NCI-H1417 (cell line): Measurements from ENCODE around the gene SPDYE3.
"Not testable (repeated sequence)": the region's sequence is repeated elsewhere in the genome, so short reads cannot be mapped to it uniquely, and the experiment has no call there.

Experiments used
- DNase-seq, 3 experiments: peaks; one replicate each; lab custom pipeline; 2025; lab: John Stamatoyannopoulos, UW

Gene SPDYE3, protein sequence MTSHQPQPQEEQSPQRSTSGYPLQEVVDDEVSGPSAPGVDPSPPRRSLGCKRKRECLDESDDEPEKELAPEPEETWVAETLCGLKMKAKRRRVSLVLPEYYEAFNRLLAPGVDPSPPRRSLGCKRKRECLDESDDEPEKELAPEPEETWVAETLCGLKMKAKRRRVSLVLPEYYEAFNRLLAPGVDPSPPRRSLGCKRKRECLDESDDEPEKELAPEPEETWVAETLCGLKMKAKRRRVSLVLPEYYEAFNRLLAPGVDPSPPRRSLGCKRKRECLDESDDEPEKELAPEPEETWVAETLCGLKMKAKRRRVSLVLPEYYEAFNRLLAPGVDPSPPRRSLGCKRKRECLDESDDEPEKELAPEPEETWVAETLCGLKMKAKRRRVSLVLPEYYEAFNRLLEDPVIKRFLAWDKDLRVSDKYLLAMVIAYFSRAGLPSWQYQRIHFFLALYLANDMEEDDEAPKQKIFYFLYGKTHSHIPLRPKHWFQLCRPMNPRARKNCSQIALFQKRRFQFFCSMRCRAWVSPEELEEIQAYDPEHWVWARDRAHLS

DNA sequence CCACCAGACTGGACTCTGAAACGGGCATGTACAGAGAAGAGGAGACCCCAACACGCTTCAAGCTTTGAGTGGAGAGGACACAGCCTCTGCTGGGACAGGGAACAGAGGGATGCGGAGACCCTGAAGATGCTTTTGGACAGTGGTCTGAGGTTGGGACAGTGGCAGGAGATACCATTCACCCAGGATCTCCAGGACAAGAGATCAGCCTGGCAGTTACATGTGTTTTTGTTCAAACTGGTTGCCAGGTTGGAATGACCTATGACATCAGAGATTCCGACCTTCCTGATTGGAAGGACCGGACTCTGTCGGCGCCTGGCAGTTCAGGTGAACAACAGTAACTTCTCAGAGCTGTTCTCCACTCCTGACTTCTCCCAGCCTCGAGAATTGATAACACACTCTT, at the start of gene SPDYE3:
SPDYE3 (plus strand) TSS at position 301 of the 400 bp plus-strand sequence. CDS start 184 bp downstream, outside the sequence.
- DNase-seq, result not testable (repeated sequence)

DNA sequence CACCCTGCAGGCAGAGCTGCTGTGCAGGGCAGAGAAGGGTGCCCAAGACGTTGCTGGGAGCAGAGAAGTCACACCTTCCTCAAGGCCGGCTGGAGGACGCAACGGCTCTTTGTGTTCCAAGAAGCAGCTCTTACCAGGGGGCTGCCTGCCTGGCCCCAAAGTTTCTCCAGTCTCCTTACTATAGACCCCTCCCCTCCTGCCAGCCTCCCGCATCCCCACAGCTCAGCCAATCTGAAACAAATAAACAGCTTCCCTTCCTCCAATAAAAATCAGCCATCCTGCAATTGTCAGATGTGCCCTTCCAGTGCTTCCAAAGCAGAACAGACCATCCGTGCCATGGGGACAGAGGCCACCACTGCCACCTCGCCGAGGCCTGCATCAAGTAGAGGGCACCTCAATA, 47.5 kb upstream of the SPDYE3 start:
- DNase-seq, result not testable (repeated sequence)

GRCh38 chr7:100262896-100263295, 44.6 kb upstream of the SPDYE3 start:
- DNase-seq, result not testable (repeated sequence)

DNA sequence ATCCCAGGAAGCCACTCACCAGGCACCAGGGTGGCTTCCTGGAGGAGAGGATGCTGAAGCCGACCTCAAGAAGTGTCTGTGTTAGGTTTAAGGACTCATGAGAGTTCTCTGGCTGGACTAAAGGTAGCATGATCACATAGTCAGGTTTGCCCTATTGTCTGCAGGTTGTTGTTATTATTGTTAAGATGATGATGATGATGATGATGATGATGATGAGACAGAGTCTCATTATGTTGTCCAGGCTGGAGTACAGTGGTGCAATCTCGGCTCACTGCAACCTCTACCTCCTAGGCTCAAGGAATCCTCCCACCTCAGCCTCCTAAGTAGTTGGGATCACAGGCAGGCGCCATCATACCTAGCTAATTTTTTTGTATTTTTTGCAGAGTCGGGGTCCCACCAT, 43.3 kb upstream of the SPDYE3 start:
- not testable (repeated sequence) for DNase-seq

DNA sequence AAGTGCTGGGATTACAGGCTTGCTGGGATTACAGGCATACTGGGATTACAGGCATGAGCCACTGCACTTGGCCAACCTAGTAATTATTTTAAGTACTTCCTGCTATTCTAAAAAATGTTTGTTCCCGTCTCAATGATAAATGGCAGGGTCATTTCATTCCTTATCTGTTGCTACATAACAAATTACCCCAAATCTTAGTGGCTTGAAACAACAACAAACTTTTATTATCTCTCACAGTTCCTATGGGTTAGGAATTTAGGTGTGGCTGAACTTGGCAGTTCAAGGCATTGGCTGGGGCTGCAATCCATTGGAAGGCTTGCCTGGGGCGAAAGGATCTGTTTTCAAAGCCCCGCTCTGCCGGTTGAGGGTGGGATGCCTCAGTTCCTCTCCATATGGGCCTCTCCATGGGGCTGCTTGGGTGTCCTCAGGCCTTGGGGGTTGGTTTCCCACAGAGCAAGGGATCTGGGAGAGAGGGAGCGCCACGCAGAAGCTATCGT, 42.8 kb upstream of the SPDYE3 start:
- DNase-seq, result peak in 1 of 3 experiments; percentile 45

- DNase-seq, result not testable (repeated sequence)
Observed at GRCh38 chr7:100265851-100266250, 41.7 kb upstream of the SPDYE3 start.

DNA sequence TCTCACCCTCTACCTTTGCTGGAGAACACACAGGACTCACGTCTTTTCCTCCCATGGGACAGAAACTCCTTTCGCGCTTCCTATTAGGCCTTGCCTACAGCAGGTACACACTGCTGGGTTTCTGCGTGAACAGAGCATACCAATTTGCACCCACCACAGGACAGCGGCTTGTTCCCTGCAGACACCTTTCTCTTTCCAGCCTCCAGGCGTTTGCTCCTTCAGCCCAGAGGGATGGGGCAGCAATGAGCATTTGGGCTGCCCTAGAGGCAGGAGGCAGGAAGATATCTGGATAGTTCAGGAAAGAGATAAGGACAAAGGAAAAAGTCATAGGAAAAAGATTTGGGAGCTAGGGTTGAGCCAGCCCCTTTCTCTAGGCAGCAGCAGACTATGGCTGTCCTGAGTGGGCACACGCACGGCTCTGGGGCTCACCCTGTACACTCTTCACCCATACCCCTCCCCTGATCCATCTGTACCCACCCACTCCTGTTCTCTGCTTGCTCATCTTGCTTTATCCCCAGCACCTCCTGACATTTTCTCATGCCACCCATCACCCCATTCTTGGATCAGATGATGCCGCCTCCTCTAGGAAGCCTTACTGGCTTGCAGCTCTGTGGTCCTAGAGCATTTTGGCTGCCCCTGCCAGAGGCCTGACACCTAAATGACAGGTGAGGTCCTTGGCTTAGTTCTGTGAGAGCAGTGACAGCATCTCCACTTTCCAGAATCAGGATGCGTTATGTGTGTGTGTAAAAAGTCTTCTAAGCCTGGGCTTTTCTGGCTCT, 40.7 kb upstream of the SPDYE3 start:
- DNase-seq, result no peak

DNA sequence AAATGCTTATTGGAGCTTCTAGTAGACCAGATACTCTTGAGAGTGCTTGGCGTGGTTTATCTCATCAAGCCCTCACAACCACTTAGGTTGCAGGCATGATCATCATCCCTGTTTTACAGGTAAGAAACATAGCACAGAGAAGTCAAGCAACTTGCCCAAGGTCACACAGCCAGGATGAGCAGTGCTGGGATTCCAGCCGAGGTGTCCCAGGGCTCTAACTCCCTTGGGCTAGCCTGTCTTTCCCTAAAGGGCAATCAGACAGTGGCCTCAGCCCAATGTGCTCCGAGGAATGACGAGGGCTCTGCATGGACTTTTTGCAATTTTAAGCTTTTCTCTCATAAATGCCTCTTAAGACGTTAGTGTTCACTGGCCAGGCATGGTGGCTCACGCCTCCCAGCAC, 39.9 kb upstream of the SPDYE3 start:
- no peak for DNase-seq

DNA sequence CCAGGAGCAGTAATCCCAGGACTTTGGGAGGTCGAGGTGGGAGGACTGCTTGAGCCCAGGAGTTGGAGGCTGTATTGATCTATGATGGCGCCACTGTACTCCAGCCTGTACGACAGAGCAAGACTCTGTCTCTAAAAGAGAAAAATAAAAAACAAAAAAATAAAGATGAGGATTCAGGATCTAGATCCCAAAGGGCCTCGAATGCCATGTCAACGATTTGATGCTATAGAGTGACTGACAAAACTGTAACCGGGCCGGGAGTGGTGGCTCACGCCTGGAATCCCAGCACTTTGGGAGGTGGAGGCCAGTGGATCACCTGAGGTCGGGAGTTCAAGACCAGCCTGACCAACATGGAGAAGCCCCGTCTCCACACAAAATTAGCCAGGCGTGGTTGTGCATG, 38.6 kb upstream of the SPDYE3 start:
- not testable (repeated sequence) for DNase-seq

- DNase-seq, result peak in 1 of 3 experiments; percentile 38
Observed at GRCh38 chr7:100269306-100270045, 38.0 kb upstream of the SPDYE3 start.

GRCh38 chr7:100270046-100270918, 37.2 kb upstream of the SPDYE3 start:
- peak in 2 of 3 experiments; percentile 34 to 65 for DNase-seq

DNA sequence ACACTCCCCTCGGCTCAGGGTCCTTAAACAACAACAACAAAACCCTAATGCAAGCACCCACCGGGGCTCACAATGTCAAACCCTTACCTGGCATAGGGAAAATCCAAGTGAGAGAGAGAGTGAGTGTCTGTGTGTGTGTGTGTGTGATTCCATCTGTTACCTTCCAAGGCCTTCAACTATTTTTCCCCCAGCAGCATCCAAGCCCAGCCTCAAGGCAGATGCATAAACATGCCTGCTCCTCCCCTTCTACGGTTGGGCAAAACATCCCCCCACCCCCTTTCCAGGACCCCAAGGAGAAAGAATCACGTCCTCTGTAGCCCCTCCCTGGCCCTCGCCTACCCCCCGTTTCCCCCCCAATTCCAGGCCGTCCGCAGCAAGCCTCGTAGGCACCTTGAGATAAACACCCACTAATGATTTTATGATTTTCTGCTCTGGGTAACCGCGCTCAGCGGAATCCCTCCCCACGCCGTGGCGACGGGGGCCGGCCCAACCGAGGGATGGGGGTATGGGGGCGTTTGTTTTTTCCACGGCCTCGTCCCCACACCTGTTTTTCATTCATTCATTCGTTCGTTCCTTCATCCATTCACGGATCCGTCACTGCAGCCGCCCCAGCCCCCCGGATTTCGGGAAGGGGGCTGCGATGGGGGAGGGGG, 36.4 kb upstream of the SPDYE3 start:
- DNase-seq, result peak in 2 of 3 experiments; percentile 47 to 65

DNA sequence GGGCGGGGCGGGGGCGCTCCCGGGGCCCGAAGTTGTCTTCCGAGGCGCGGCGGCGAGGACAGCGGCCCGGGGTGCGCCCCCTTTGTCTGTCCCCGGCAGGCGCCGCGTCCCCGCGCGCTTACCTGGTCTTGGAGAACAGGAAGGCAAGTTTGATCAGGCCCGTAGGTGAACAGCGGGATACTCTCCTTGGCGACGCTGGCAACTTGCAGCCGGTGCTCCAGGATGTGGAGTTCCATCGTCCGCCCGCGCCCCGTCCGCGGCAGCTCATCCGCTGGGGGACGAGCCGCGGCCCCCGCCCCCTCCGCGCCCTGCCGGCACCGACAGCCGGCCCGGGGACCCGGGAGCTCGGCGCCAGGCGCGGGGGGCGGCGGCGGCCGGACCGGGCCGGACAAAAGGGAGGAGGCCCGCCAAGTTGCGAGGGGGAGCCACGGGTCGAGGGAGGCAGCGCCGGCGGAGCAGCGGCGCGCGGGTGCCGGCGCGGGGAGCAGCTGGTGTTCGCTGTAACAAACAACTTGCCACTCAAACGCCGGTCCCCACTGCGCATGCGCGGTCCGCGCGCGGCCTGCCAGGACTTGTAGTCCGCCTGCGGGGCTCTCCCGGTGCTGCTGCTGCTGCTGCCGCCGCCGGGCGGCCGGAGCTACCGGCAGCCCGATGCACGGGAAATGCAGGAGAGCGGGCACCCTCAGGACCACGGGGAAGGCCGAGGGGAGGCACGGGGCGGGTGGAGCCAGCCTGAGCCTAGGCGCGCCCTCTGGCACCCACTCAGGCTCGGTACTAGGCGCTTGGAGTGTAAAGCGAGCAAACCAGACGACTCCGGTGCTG, 35.6 kb upstream of the SPDYE3 start:
- DNase-seq, result peak; percentile 98

GRCh38 chr7:100272538-100272902, 35.0 kb upstream of the SPDYE3 start:
- not testable (repeated sequence) for DNase-seq

GRCh38 chr7:100275120-100275519, 32.4 kb upstream of the SPDYE3 start:
- DNase-seq, result no peak

DNA sequence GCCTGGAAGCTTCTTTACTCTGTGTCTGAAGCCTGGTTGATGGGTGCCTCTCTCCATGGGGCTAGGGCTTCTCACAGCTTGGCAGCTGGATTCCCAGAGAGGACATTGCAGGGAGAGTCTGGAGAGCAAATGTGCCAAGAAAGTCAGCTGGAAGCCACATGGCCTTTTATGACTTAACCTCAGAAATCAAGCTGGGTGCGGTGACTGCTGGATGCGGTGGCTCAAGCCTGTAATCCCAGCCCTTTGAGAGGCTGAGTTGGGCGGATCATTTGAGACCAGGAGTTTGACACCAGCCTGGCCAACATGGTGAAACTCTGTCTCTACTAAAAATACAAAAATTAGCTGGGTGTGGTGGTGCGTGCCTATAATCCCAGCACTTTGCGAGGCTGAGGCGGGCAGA, 31.4 kb upstream of the SPDYE3 start:
- DNase-seq, result not testable (repeated sequence)

GRCh38 chr7:100282069-100282608, 25.4 kb upstream of the SPDYE3 start:
- DNase-seq, result not testable (repeated sequence)

- not testable (repeated sequence) for DNase-seq
Observed at GRCh38 chr7:100283147-100283546, 24.4 kb upstream of the SPDYE3 start.
